WI38 (cell line): Measurements from ENCODE around the gene EIF1AY.
"Not testable (repeated sequence)": the region's sequence is repeated elsewhere in the genome, so short reads cannot be mapped to it uniquely, and the experiment has no call there.

Experiments used
- H3K4me3 ChIP-seq: 2 replicates; pipeline ENCODE4 v1.5.1; 2011; ENCODE audit warnings: low read depth, mild to moderate bottlenecking, control low read depth, low read length
- TF ChIP-seq, protein P1 (sequence below): IDR thresholded peaks from 2 replicates; pipeline ENCODE4 v1.5.1; 2012; ENCODE audit warnings: low read depth, mild to moderate bottlenecking, control low read depth, low read length

Gene EIF1AY

DNA sequence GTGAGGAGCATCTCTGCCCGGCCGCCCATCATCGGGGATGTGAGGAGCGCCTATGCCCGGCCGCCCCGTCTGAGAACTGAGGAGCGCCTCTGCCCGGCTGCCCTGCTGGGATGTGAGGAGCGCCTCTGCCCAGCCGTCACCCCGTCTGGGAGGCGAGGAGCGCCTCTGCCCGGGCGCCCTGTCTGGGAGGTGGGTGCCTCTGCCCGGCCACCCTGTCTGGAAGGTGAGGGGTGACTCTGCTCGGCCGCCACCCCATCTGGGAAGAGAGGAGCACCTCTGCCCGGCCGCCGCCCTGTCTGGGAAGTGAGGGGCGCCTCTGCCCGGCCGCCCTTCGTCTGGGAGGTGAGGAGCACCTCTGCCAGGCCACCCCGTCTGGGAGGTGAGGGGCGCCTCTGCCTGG is 23.7 kb upstream of the EIF1AY start:
- TF ChIP-seq, protein P1, sequence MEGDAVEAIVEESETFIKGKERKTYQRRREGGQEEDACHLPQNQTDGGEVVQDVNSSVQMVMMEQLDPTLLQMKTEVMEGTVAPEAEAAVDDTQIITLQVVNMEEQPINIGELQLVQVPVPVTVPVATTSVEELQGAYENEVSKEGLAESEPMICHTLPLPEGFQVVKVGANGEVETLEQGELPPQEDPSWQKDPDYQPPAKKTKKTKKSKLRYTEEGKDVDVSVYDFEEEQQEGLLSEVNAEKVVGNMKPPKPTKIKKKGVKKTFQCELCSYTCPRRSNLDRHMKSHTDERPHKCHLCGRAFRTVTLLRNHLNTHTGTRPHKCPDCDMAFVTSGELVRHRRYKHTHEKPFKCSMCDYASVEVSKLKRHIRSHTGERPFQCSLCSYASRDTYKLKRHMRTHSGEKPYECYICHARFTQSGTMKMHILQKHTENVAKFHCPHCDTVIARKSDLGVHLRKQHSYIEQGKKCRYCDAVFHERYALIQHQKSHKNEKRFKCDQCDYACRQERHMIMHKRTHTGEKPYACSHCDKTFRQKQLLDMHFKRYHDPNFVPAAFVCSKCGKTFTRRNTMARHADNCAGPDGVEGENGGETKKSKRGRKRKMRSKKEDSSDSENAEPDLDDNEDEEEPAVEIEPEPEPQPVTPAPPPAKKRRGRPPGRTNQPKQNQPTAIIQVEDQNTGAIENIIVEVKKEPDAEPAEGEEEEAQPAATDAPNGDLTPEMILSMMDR = no peak
- no peak overlapping the region for H3K4me3 ChIP-seq

DNA sequence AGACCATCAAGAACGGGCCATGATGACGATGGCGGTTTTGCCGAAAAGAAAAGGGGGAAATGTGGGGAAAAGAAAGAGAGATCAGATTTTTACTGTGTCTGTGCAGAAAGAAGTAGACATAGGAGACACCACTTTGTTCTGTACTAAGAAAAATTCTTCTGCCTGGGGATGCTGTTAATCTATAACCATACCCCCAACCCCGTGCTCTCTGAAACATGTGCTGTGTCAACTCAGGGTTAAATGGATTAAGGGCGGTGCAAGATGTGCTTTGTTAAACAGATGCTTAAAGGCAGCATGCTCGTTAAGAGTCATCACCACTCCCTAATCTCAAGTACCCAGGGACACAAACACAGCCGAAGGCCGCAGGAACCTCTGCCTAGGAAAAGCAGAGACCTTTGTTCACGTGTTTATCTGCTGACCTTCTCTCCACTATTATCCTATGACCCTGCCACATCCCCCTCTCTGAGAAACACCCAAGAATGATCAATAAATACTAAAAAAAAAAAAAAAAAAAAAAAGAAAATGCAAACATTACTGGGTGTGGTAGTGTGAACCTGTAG is 22.7 kb upstream of the EIF1AY start:
- not testable (repeated sequence) for H3K4me3 ChIP-seq

DNA sequence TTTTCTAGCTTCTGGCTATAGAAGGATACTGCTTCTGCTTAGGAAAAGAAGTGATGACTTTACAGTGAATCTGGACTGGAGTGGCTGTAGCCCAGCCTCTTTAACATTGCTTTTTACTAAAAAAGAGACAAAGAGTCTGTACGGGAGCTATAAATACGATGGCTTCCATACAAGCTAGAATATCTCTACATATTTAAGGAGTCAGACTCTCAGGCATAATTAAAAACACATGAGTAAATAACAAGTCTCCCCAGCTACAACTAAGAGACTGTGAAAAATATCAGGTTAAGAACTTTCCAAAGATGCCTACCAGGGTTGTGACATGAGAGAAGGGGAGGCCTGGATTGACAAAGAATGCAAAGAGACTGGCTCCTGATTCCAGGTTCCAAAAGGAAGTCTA is 19.8 kb upstream of the EIF1AY start:
- H3K4me3 ChIP-seq = no peak overlapping the region
- TF ChIP-seq, protein P1 = no peak

DNA sequence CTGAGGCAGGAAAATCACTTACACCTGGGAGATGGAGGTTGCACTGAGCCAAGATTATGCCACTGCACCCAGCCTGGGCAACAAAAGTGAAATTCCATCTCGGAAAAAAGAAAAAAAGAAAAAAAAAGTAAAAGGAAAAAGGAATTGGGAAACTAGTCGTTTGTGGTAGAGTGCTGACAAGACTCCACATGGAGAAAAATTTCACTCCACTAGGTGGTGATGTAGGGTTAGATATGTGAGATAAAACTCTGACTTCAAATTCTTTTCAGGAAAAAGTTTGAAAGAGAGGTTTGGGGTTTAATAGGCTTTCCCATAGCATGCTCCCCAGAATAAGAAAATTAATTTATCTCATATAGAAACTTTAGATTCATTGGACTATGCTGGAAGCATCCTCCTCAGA is 16.9 kb upstream of the EIF1AY start:
- TF ChIP-seq, protein P1 = no peak
- H3K4me3 ChIP-seq = no peak overlapping the region

DNA sequence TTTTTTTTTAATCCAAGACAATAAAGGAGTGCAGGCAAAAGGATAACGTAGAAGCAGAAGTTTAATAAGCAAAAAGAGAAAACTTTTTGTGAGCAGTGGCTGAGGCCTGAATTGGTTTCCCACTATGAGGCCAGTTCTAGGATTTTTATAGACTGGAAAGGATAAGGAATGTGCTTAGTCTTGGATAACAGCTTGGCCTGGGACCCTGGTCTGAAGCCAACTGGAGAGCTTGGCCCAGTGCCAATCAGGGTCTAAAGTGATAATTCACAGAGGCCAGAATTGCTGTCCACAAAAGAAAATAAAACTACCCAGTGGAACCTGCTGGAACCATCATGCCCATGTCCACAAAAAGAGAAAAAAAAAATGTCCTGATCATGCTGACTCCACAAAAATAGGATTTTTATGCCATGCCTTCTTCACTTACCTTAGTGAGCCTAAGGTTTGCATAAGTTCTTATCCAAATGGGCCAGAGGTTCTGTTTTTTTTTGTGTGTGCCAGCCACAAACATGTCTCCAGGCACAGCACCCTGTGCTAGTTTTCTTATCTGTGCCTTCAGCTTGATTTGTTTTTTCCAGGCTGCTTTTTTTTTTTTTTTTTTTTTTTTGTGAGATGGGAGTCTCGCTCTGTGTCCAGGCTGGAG is 15.6 kb upstream of the EIF1AY start:
- no peak overlapping the region for H3K4me3 ChIP-seq
- TF ChIP-seq, protein P1 = no peak

DNA sequence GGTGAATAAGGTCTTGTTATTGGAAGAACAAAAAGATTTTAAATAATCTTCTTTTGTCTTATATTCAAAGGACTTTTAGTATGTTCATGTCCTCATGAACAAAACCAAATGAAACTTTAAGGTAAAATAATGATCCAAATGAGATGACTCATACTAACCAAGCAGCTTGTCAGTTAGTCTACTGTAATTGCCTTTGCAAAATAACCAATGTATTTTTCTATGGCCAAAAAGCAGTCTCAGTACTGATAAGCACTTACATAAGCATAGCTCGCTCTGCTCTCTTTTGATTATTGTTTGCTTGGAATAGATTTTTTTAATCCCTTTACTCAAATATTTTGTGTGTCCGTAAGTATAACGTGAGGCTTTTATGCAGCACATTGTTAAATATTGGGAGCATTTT is 4.3 kb upstream of the EIF1AY start:
- H3K4me3 ChIP-seq = no peak overlapping the region
- TF ChIP-seq, protein P1 = no peak

DNA sequence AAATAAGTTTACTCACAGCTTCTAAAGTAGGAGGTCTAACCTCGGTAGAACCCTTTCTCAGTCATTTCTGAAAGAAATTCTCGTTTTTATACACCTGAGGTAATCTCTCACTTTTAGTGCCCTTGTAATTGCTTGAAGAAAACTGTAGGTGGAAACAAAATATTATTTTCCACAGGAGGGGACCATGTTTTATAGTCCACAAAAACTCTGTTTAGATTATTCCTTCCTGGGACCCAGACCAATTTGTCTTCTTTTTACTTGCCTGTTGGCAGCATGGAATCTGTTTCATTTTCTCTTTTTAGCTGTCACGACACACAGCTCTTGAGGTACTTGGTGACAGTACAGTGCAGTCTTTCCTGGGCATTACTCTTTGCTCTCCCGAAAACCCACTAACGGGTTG is 930 bp downstream of the EIF1AY start:
- H3K4me3 ChIP-seq = no peak overlapping the region
- TF ChIP-seq, protein P1 = no peak

DNA sequence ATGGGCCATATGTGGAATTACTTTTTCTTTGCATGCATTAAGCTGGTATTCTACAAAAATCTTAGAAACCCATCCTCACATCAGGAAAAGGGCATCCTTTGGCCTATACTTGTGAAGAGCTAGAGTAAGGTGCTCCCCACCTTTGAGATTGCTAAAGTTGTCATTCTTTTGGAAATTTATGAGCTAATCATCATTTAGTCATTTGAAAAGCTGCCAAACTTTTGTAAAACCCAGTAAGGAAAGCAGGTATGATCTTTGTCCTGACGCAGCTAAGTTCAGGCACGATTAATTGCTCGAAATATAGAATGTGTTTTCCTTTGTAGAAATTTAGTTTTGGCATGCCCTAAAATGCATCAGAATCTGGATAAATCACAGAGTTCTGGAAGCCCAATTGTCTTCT is 2.6 kb downstream of the EIF1AY start:
- H3K4me3 ChIP-seq = no peak overlapping the region
- TF ChIP-seq, protein P1 = no peak
